Right lobe of liver (tissue), 6 donors: ENCODE results near the gene PAFAH2. TPM values are rescaled to one million over a fixed set of nuclear protein-coding genes. Genes with fewer than 3 reads are reported as not detected.

ENCODE experiments used
- ATAC-seq, 4 donors: fragments of 200-7000 bp; cut with Tn5 transposase; one replicate each; pipeline ENCODE4 v1.9.1; 2020; ENCODE audit warnings: mild to moderate bottlenecking in 4 of 4, moderate library complexity in 4 of 4
- DNase-seq, 3 donors: peaks; one replicate each; pipeline ENCODE4 v3.0.0-alpha.2; 2020
- H3K27ac ChIP-seq, 3 donors: fragments of 200-600 bp; one replicate each; pipeline ENCODE4 v1.8.0; 2022
- H3K27me3 ChIP-seq, 2 donors: fragments of 200-600 bp; one replicate each; pipeline ENCODE4 v1.8.0; 2022
- H3K36me3 ChIP-seq, 4 donors: fragments of 200-600 bp; sonication (generic) in 1 of 4; one replicate each; pipeline versions ENCODE4 v1.5.1 to v1.8.0; 2017 to 2022; ENCODE audit warnings: control low read depth in 1 of 4
- H3K4me1 ChIP-seq, 4 donors: fragments of 200-600 bp; sonication (generic) in 1 of 4; one replicate each; pipeline versions ENCODE4 v1.5.1 to v1.8.0; 2017 to 2022; ENCODE audit warnings: control low read depth in 1 of 4
- H3K4me3 ChIP-seq, 3 donors: fragments of 200-600 bp; one replicate each; pipeline ENCODE4 v1.8.0; 2022
- H3K9me3 ChIP-seq, 4 donors: fragments of 200-600 bp; sonication (generic) in 1 of 4; one replicate each; pipeline versions ENCODE4 v1.5.1 to v1.8.0; 2017 to 2022; ENCODE audit warnings: control low read depth in 1 of 4
- POLR2A ChIP-seq: fragments of 450-650 bp; IDR thresholded peaks from one replicate; pipeline ENCODE4 v1.6.1; 2017; ENCODE audit warnings: antibody characterized with exemption, mild to moderate bottlenecking
- WGBS: methylation state at CpG from one replicate; pipeline ENCODE4 v1.1.6; 2018; ENCODE audit warnings: low coverage, low lambda C conversion rate; ENCODE audit not compliant: insufficient coverage; ENCODE audit errors: missing lambda C conversion rate; 5-methylcytosine and 5-hydroxymethylcytosine counted together
- intact Hi-C, 2 donors: fragments of 100-400 bp; cut with DNase I; formaldehyde crosslinking; loops; one replicate each; pipeline versions ENCODE4 v1.11.2 to v1.14.1; 2022
- total RNA-seq, 6 experiments: library from RNA; depleted of rRNA in 2 of 6; stranded (reverse); fragments of >200 nt in 2 of 6; fragmentation: NEBNext Ultra II Directional in 3 of 6; extraction: Animal tissue kit (Norgen Biotek cat#: 25700) in 3 of 6; gene quantifications; one replicate each; pipeline versions ENCODE4 v1.1.0 to v1.2.4, GENCODE V29; 2016 to 2023
- TF ChIP-seq, protein P1 (sequence below), 4 donors: fragments of 200-600 bp in 3 of 4; fragments of 450-650 bp in 1 of 4; IDR thresholded peaks; one replicate each; pipeline versions ENCODE4 v1.5.1 to v1.8.0; 2016 to 2022; ENCODE audit warnings: antibody characterized with exemption in 4 of 4, mild to moderate bottlenecking in 2 of 4
- donor health status: DM: no; HTN: yes; CAD: no.
- donor health status: DM: no; HTN: no; CAD: no.
- donor health status: DM: no; HTN: no; CAD: no.
- donor health status: DM: no; HTN: yes; CAD: no.
- donor health status: DM: no; HTN: yes; CAD: no.

Gene PAFAH2
- total RNA-seq, 6 experiments from 2014 or later = 13.2 to 25.2 (median 18.6) TPM

DNA sequence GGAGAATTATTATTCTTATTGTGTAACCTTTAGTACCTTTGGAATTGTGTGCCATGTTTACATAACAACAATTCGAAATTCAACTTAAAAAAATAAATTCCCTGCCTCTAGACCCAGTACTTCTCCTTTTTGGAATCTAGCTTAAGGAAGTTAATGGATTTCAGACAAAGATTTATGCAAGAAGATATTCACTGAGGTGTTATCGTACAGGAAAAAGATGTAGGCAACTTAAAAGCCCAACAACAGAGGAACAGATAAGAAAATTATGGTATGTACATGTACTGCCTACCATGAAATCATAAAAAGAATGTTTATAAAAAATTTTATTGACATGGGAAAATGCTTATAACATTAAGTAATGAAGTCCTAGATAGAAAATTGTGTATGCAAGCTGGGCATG, 73.4 kb downstream of the PAFAH2 start:
- intact Hi-C loops = no loop called here
- no peak for TF ChIP-seq POLR2A
- TF ChIP-seq, protein P1, sequence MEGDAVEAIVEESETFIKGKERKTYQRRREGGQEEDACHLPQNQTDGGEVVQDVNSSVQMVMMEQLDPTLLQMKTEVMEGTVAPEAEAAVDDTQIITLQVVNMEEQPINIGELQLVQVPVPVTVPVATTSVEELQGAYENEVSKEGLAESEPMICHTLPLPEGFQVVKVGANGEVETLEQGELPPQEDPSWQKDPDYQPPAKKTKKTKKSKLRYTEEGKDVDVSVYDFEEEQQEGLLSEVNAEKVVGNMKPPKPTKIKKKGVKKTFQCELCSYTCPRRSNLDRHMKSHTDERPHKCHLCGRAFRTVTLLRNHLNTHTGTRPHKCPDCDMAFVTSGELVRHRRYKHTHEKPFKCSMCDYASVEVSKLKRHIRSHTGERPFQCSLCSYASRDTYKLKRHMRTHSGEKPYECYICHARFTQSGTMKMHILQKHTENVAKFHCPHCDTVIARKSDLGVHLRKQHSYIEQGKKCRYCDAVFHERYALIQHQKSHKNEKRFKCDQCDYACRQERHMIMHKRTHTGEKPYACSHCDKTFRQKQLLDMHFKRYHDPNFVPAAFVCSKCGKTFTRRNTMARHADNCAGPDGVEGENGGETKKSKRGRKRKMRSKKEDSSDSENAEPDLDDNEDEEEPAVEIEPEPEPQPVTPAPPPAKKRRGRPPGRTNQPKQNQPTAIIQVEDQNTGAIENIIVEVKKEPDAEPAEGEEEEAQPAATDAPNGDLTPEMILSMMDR (IDR thresholded peaks at IDR 0.05) = no peak
- DNase-seq = no peak
- no peaks in the 10 kb centered on the region for H3K9me3 ChIP-seq
- H3K27me3 ChIP-seq = peaks cover 0 to 15% of the 10 kb centered on the region in 2 donors
- H3K36me3 ChIP-seq = no peaks in the 10 kb centered on the region
- H3K4me1 ChIP-seq = peaks cover 0 to 15% (median 5%) of the 10 kb centered on the region in 4 donors
- WGBS = 39% methylated on average over 2 of the region's 2 CpGs
- H3K4me3 ChIP-seq = no peak overlapping the region
- ATAC-seq = no peak
- no peak overlapping the region for H3K27ac ChIP-seq

DNA sequence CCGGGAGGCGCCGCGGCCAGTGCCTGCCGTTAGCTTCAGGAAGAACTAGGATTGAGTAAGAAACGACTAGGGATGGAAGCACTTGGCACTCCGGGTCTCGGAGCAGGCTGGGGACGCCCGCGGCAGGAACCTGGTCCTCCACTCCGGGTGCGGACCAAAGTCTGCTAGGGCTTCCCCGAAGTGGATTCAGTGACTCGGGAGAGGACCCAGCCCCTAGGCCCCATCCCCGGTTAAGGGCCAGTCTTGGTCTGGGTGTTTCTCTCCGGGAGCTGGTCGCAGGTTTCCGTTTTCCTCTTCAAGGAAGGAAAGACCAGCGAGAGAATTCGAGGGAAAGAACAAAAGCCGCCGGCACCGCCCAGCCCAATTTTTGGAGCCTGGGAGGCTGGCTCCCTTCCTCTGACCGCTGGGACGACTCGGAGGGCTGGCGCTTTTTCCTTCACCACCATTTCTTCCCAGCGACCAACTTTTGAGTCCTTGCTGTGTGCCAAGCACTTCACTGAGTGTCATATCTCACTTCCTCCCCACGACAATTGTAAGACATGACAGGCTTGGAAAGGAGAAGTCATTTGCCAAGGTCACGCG, 74.8 kb downstream of the PAFAH2 start:
- TF ChIP-seq, protein P1 (IDR thresholded peaks at IDR 0.05) = no peak
- TF ChIP-seq POLR2A = no peak
- Histone ChIP-seq H3K4me3 (peak overlapping the region; percentile 30 to 45 (median 40)), H3K36me3 (no peaks in the 10 kb centered on the region), H3K27me3 (peaks cover 0 to 15% of the 10 kb centered on the region in 2 donors), H3K27ac (peak overlapping the region in 2 of 3 donors; percentile 19 to 25), H3K4me1 (peaks cover 0 to 15% (median 5%) of the 10 kb centered on the region in 4 donors), H3K9me3 (no peaks in the 10 kb centered on the region)
- peak; percentile 58 to 72 (median 64) for ATAC-seq
- peak in 1 of 3 donors; percentile 51 for DNase-seq
- 2% methylated on average over 18 of the region's 32 CpGs for WGBS
- intact Hi-C loops = no loop called here

DNA sequence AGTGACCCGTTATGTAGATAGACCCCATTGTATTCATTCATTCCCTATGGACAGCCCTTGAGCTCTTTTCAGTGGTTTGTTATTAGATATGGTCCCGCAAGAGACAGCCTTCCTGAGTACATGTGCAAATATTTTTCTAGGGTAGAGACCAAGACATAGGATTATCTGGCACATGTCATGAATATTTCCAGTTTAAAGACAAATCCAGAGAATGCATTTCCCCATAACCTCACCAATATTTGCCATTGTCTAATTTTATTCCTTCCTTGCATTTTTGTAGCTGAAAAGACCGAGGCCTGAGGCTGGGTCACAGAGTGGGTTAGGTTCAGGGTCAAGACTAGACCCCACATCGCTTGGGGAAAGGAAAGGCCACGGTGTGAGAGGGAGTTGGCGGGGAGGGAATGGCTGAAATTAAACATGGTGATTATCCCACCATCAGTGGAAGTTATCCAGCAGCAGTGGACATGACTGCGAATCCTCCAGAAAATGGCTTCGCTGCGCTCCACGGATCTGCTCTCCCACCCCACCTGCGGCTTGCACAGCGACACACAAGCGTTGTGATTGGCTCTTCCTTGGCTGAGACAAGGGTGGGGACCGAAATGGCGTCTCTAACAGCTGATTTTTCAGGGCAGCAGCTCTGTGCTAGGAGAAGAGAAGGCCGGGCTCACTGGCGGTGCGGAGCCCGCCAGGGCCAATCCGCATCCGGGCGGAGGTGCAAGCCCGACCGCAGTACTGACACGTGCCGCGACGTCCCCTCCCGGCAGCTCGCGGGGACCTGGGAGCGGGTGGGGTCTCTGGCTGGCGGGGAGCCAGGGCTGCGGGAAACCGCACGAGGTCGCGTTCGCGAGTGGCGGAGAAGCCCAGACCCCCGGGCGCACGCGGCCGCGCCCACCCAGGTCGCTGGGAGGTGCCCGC, 75.5 kb downstream of the PAFAH2 start:
- H3K27ac ChIP-seq = peak overlapping the region in 2 of 3 donors; percentile 19 to 25
- no peaks in the 10 kb centered on the region for H3K9me3 ChIP-seq
- peaks cover 0 to 15% of the 10 kb centered on the region in 2 donors for H3K27me3 ChIP-seq
- peaks cover 0 to 15% (median 5%) of the 10 kb centered on the region in 4 donors for H3K4me1 ChIP-seq
- DNase-seq = peak; percentile 35 to 60 (median 50)
- H3K36me3 ChIP-seq = no peaks in the 10 kb centered on the region
- WGBS = 37% methylated on average over 9 of the region's 49 CpGs
- H3K4me3 ChIP-seq = peak overlapping the region; percentile 30 to 45 (median 40)
- ATAC-seq = peak; percentile 52 to 60 (median 56)
- no peak for TF ChIP-seq POLR2A
- TF ChIP-seq, protein P1 (IDR thresholded peaks at IDR 0.05) = no peak
- intact Hi-C loops = no loop called here

DNA sequence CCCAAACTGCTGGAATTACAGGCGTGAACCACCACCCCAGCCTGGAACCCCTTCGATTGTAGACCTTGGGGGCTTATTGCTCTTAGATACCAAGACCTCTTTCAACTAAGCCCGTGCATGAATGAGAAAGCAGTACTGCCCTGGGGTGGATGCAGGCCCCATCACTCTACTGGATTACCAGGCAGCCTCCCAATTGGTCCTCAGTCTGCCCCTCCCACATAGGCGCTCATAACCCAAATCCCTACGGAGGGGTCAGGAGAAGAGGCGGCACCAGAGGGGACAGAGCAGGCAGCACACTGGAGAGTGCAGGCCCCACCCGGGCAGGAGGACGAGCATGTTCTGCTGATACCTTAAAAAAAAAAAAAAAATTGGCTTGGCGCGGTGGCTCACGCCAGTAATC, 79.2 kb downstream of the PAFAH2 start:
- intact Hi-C loops = no loop called here
- peaks cover 0 to 12% of the 10 kb centered on the region in 2 donors for H3K27me3 ChIP-seq
- ATAC-seq (no peak), DNase-seq (no peak)
- no peak for TF ChIP-seq POLR2A
- TF ChIP-seq, protein P1 (IDR thresholded peaks at IDR 0.05) = no peak
- WGBS = 69% methylated on average over 6 of the region's 11 CpGs
- H3K9me3 ChIP-seq = no peaks in the 10 kb centered on the region
- H3K4me1 ChIP-seq = peaks cover 0 to 11% (median 5%) of the 10 kb centered on the region in 4 donors
- no peaks in the 10 kb centered on the region for H3K36me3 ChIP-seq
- no peak overlapping the region for H3K27ac ChIP-seq
- H3K4me3 ChIP-seq = no peak overlapping the region
